ENCODE results near the gene NECAP2. TPM values are rescaled to one million over a fixed set of nuclear protein-coding genes. Genes with fewer than 3 reads are reported as not detected.

Gene NECAP2
- polyA plus RNA-seq, 3 donors = 78.9 to 223 (median 183) TPM

- intact Hi-C loops (cut with micrococcal nuclease) = no loop called here
- Histone ChIP-seq H2AFZ (ENCODE audit: insufficient read depth, low read depth, low read length, poor library complexity, severe bottlenecking) (no peak overlapping the region), H3K27me3 (ENCODE audit: control insufficient read depth in 2 of 2, insufficient read depth in 2 of 2, low read length in 2 of 2) (no peaks in the 10 kb centered on the region), H3K79me2 (ENCODE audit: insufficient read depth, low read length) (no peaks in the 10 kb centered on the region), H3K4me1 (ENCODE audit: control insufficient read depth in 1 of 2, insufficient read depth in 2 of 2, low read length in 2 of 2) (peaks cover 13% of the 10 kb centered on the region in 2 donors), H3K9ac (ENCODE audit: insufficient read depth, low read length, poor library complexity, severe bottlenecking) (no peak overlapping the region), H3K4me3 (replicated peaks in 1 of 3; ENCODE audit: low read depth in 2 of 3, low read length in 3 of 3) (no peak overlapping the region), H3K4me2 (replicated peaks; ENCODE audit: extremely low read depth, low read length, poor library complexity, severe bottlenecking) (no peak overlapping the region), H4K20me1 (ENCODE audit: insufficient read depth, low read length) (no peaks in the 10 kb centered on the region), H3K36me3 (replicated peaks in 1 of 2; ENCODE audit: control insufficient read depth in 1 of 2, insufficient read depth in 2 of 2, low read length in 2 of 2) (no peaks in the 10 kb centered on the region), H3K27ac (ENCODE audit: low read depth in 1 of 2, low read length in 2 of 2) (no peak overlapping the region), H3K9me3 (replicated peaks in 1 of 2; ENCODE audit: control insufficient read depth in 1 of 2, insufficient read depth in 1 of 2, low read length in 2 of 2) (no peaks in the 10 kb centered on the region)
- TF ChIP-seq CTCF (IDR thresholded peaks at IDR 0.05) = no peak
- H3K4me3 Mint-ChIP-seq = no peak overlapping the region
- no peaks in the 10 kb centered on the region for H3K36me3 Mint-ChIP-seq
- no CpG with 5 or more reads among the region's 2 CpGs for WGBS (ENCODE audit: insufficient coverage)
- H3K4me1 Mint-ChIP-seq = peaks cover 23% of the 10 kb centered on the region
- DNase-seq = no peak
- peaks cover 1 to 2% (median 1%) of the 10 kb centered on the region in 3 donors for H3K27me3 Mint-ChIP-seq (ENCODE audit: low read depth in 3 of 3)
- no peak overlapping the region for H3K27ac Mint-ChIP-seq
- H3K9me3 Mint-ChIP-seq = peaks cover 0 to 5% (median 0%) of the 10 kb centered on the region in 7 donors
These were observed 6.0 kb upstream of the NECAP2 start for GRCh38 chr1:16434501-16434900.

GRCh38 chr1:16436946-16437474 lies 3.5 kb upstream of the NECAP2 start, which contains the start of gene SPATA21:
TSS of gene SPATA21 (minus strand) at chr1:16437424. CDS start at chr1:16431371, 6,053 bp downstream.
- peaks cover 1 to 2% (median 1%) of the 10 kb centered on the region in 3 donors for H3K27me3 Mint-ChIP-seq (ENCODE audit: low read depth in 3 of 3)
- no peak within 1 kb of the TSS for H2AFZ ChIP-seq (ENCODE audit: insufficient read depth, low read depth, low read length, poor library complexity, severe bottlenecking)
- WGBS (ENCODE audit: insufficient coverage) = 93% methylated on average over 2 of the region's 3 CpGs

More at GRCh38 chr1:16436946-16437474, 3.5 kb upstream of the NECAP2 start, which contains the start of gene SPATA21:
- intact Hi-C loops (cut with micrococcal nuclease) = no loop called here
- peaks cover 0 to 5% (median 0%) of the 10 kb centered on the region in 7 donors for H3K9me3 Mint-ChIP-seq
- no peaks in the 10 kb centered on the region for H3K27me3 ChIP-seq (ENCODE audit: control insufficient read depth in 2 of 2, insufficient read depth in 2 of 2, low read length in 2 of 2)
- no peak within 1 kb of the TSS for H3K27ac ChIP-seq (ENCODE audit: low read depth in 1 of 2, low read length in 2 of 2)
- no peaks in the 10 kb centered on the region for H3K36me3 Mint-ChIP-seq
- no peak for DNase-seq
- H3K9me3 ChIP-seq (replicated peaks in 1 of 2; ENCODE audit: control insufficient read depth in 1 of 2, insufficient read depth in 1 of 2, low read length in 2 of 2) = no peaks in the 10 kb centered on the region
- H3K4me3 ChIP-seq (replicated peaks in 1 of 3; ENCODE audit: low read depth in 2 of 3, low read length in 3 of 3) = no peak within 1 kb of the TSS
- no peak within 1 kb of the TSS for H3K4me3 Mint-ChIP-seq
- no peaks in the 10 kb centered on the region for H3K36me3 ChIP-seq (replicated peaks in 1 of 2; ENCODE audit: control insufficient read depth in 1 of 2, insufficient read depth in 2 of 2, low read length in 2 of 2)
- peaks cover 2% of the 10 kb centered on the region for H4K20me1 ChIP-seq (ENCODE audit: insufficient read depth, low read length)
- H3K4me1 ChIP-seq (ENCODE audit: control insufficient read depth in 1 of 2, insufficient read depth in 2 of 2, low read length in 2 of 2) = peaks cover 29 to 32% of the 10 kb centered on the region in 2 donors
- no peak for TF ChIP-seq CTCF (IDR thresholded peaks at IDR 0.05)
- no peak within 1 kb of the TSS for H3K9ac ChIP-seq (ENCODE audit: insufficient read depth, low read length, poor library complexity, severe bottlenecking)
- H3K27ac Mint-ChIP-seq = peak within 1 kb of the TSS in 1 of 7 donors; percentile 97
- H3K79me2 ChIP-seq (ENCODE audit: insufficient read depth, low read length) = peaks cover 15% of the 10 kb centered on the region
- H3K4me2 ChIP-seq (replicated peaks; ENCODE audit: extremely low read depth, low read length, poor library complexity, severe bottlenecking) = no peak within 1 kb of the TSS
- peaks cover 41% of the 10 kb centered on the region for H3K4me1 Mint-ChIP-seq

All from CD14-positive monocyte (primary cell).